Psoas muscle (tissue), 8 donors: Measurements from ENCODE around the gene CACNB4. TPM values are rescaled to one million over a fixed set of nuclear protein-coding genes. Genes with fewer than 3 reads are reported as not detected.

Experiments used
- ATAC-seq, 4 donors: fragments of 200-7000 bp; cut with Tn5 transposase; one replicate each; pipeline ENCODE4 v1.9.1; 2020; ENCODE audit warnings: moderate library complexity in 3 of 4, mild to moderate bottlenecking in 2 of 4
- DNase-seq, 2 donors: peaks; one replicate each; pipeline ENCODE4 v3.0.0-alpha.2; 2020
- H3K27ac ChIP-seq: fragments of 200-600 bp; one replicate; pipeline ENCODE4 v1.8.0; 2022
- H3K27me3 ChIP-seq, 3 donors: fragments of 200-600 bp in 1 of 3; one replicate each; pipeline versions ENCODE4 v1.6.1 to v1.8.0; 2013 to 2022; ENCODE audit warnings: low read length in 2 of 3, mild to moderate bottlenecking in 2 of 3, moderate library complexity in 1 of 3; ENCODE audit not compliant: insufficient read depth in 3 of 3
- H3K36me3 ChIP-seq, 2 donors: fragments of 200-600 bp in 1 of 2; one replicate each; pipeline versions ENCODE4 v1.6.1 to v1.8.0; 2013 to 2022; ENCODE audit warnings: low read depth in 1 of 2, mild to moderate bottlenecking in 1 of 2, moderate library complexity in 1 of 2; ENCODE audit not compliant: insufficient read depth in 1 of 2
- H3K4me1 ChIP-seq: fragments of 200-600 bp; one replicate; pipeline ENCODE4 v1.8.0; 2022
- H3K4me3 ChIP-seq: fragments of 200-600 bp; one replicate; pipeline ENCODE4 v1.8.0; 2022; ENCODE audit warnings: mild to moderate bottlenecking
- H3K9me3 ChIP-seq: fragments of 200-600 bp; one replicate; pipeline ENCODE4 v1.8.0; 2022
- CTCF ChIP-seq: fragments of 200-600 bp; IDR thresholded peaks from one replicate; pipeline ENCODE4 v1.8.0; 2022; ENCODE audit warnings: antibody characterized with exemption
- WGBS, 3 donors: extraction: QIAGEN DNeasy Blood & Tissue Kit; methylation state at CpG; one replicate each; pipeline versions ENCODE4 v1.1.6 to v1.1.7; 2013; 5-methylcytosine and 5-hydroxymethylcytosine counted together
- intact Hi-C, 2 donors: fragments of 100-400 bp; cut with DNase I; formaldehyde crosslinking; loops; one replicate each; pipeline versions ENCODE4 v1.11.0 to v1.14.2; 2022
- polyA plus RNA-seq, 3 donors: library from polyadenylated mRNA; stranded (reverse); fragments of 200-250 nt; gene quantifications; one replicate each; pipeline ENCODE4 v1.2.3, GENCODE V29; 2013
- total RNA-seq, 4 donors: library from RNA; stranded (reverse); fragmentation: NEBNext Ultra II Directional in 2 of 4; extraction: Animal tissue kit (Norgen Biotek cat#: 25700) in 2 of 4; gene quantifications; one replicate each; pipeline versions ENCODE4 v1.2.1 to v1.2.4, GENCODE V29; 2021 to 2023
- donor health status: healthy with polysubstance abuse.
- donor health status: DM: no; HTN: no; CAD: no; lungs with moderate emphysema.
- donor health status: Bipolar disorder and iron deficiency.
- donor health status: healthy.
- donor health status: DM: yes; HTN: yes; CAD: no.
- donor health status: DM: no; HTN: no; CAD: no.
- donor health status: DM: no; HTN: no; CAD: no.
- donor health status: DM: yes; HTN: yes; CAD: no.

CACNB4 gene
- total and polyA plus RNA-seq, 7 donors: 0.10 to 1.1 (median 0.21) TPM

- intact Hi-C loops: no loop called here
- no peaks in the 10 kb centered on the region for H3K36me3 ChIP-seq
- peaks cover 8% of the 10 kb centered on the region for H3K4me1 ChIP-seq
- DNase-seq: no peak
- H3K27me3 ChIP-seq: no peaks in the 10 kb centered on the region
- H3K9me3 ChIP-seq: no peaks in the 10 kb centered on the region
- no peak overlapping the region for H3K4me3 ChIP-seq
- TF ChIP-seq CTCF: no peak
- H3K27ac ChIP-seq: no peak overlapping the region
- ATAC-seq: peak in 2 of 4 donors; percentile 27 to 30
- WGBS, 3 donors: 78 to 95% (median 85%) methylated on average over 4 of the region's 4 CpGs
Observed at GRCh38 chr2:151968770-151969470, 129.9 kb downstream of the CACNB4 start.

- Histone ChIP-seq H3K27ac (no peak overlapping the region), H3K27me3 (no peaks in the 10 kb centered on the region), H3K4me1 (peaks cover 8% of the 10 kb centered on the region), H3K36me3 (no peaks in the 10 kb centered on the region), H3K9me3 (no peaks in the 10 kb centered on the region), H3K4me3 (peak overlapping the region; percentile 9)
- intact Hi-C loops: no loop called here
- DNase-seq: no peak
- WGBS, 3 donors: 52 to 67% (median 56%) methylated on average over 11 of the region's 11 CpGs
- peak in 2 of 4 donors; percentile 24 to 60 for ATAC-seq
- TF ChIP-seq CTCF: no peak
Observed at GRCh38 chr2:151967829-151968722, 130.8 kb downstream of the CACNB4 start.

- intact Hi-C loops: no loop called here
- Histone ChIP-seq H3K4me1 (peaks cover 8% of the 10 kb centered on the region), H3K9me3 (no peaks in the 10 kb centered on the region), H3K36me3 (no peaks in the 10 kb centered on the region), H3K4me3 (no peak overlapping the region), H3K27ac (no peak overlapping the region), H3K27me3 (no peaks in the 10 kb centered on the region)
- DNase-seq (no peak), ATAC-seq (no peak)
- WGBS, 3 donors: 91 to 95% (median 93%) methylated on average over 4 of the region's 4 CpGs
- no peak for TF ChIP-seq CTCF
Observed at GRCh38 chr2:151965884-151966283, 133.0 kb downstream of the CACNB4 start.

GRCh38 chr2:151961558-151961957, 137.3 kb downstream of the CACNB4 start:
- H3K36me3 ChIP-seq: no peaks in the 10 kb centered on the region
- peaks cover 4% of the 10 kb centered on the region for H3K4me1 ChIP-seq
- H3K4me3 ChIP-seq: no peak overlapping the region
- no peaks in the 10 kb centered on the region for H3K9me3 ChIP-seq
- intact Hi-C loops: no loop called here
- 94 to 99% (median 95%) methylated on average over 4 of the region's 4 CpGs for WGBS, 3 donors
- DNase-seq (no peak), ATAC-seq (no peak)
- no peak overlapping the region for H3K27ac ChIP-seq
- no peaks in the 10 kb centered on the region for H3K27me3 ChIP-seq
- no peak for TF ChIP-seq CTCF
